ENCODE data around the gene CARD14. TPM values are rescaled to one million over a fixed set of nuclear protein-coding genes. Genes with fewer than 3 reads are reported as not detected.

The CARD14 gene
- total RNA-seq, 1 donor from 2014 or later = not detected

GRCh38 chr17:80133626-80133970 lies 36.2 kb upstream of the CARD14 start:
- Mint-ChIP-seq H3K27ac (no peak overlapping the region), H3K4me1 (no peaks in the 10 kb centered on the region), H3K36me3 (ENCODE audit: low read depth) (peaks cover 56% of the 10 kb centered on the region)

GRCh38 chr17:80137131-80137530 lies 32.7 kb upstream of the CARD14 start:
- DNase-seq (no peak), ATAC-seq (ENCODE audit: low read depth) (no peak)
- TF ChIP-seq CTCF (IDR thresholded peaks at IDR 0.05) = no peak
- POLR2A ChIA-PET = no interaction called here
- H3K4me3 Mint-ChIP-seq = no peak overlapping the region
- H3K36me3 Mint-ChIP-seq (ENCODE audit: low read depth) = peaks cover 91% of the 10 kb centered on the region
- no peak overlapping the region for H3K27ac Mint-ChIP-seq
- H3K4me1 Mint-ChIP-seq = no peaks in the 10 kb centered on the region
- no peaks in the 10 kb centered on the region for H3K27me3 Mint-ChIP-seq
- intact Hi-C loops (cut with micrococcal nuclease) = no loop called here
- CTCF ChIA-PET = no interaction called here
- H3K9me3 Mint-ChIP-seq = no peaks in the 10 kb centered on the region

More at GRCh38 chr17:80133626-80133970, 36.2 kb upstream of the CARD14 start:
- no peak for ATAC-seq (ENCODE audit: low read depth)
- CTCF ChIA-PET = no interaction called here
- intact Hi-C loops (cut with micrococcal nuclease) = no loop called here
- Mint-ChIP-seq H3K9me3 (no peaks in the 10 kb centered on the region), H3K27me3 (no peaks in the 10 kb centered on the region), H3K4me3 (no peak overlapping the region)
- no peak for DNase-seq
- POLR2A ChIA-PET = interaction anchor here (0.5 kb wide), 1 partner anchor 130 kb away, joined by 7 read pairs; no protein-coding TSS in a partner anchor
- no peak for TF ChIP-seq CTCF (IDR thresholded peaks at IDR 0.05)

- H3K36me3 Mint-ChIP-seq (ENCODE audit: low read depth) = peaks cover 91% of the 10 kb centered on the region
- H3K9me3 Mint-ChIP-seq = no peaks in the 10 kb centered on the region
- ChIA-PET CTCF (no interaction called here), POLR2A (no interaction called here)
- DNase-seq (no peak), ATAC-seq (ENCODE audit: low read depth) (no peak)
- no peak overlapping the region for H3K27ac Mint-ChIP-seq
- TF ChIP-seq CTCF (IDR thresholded peaks at IDR 0.05) = no peak
- H3K4me3 Mint-ChIP-seq = no peak overlapping the region
- intact Hi-C loops (cut with micrococcal nuclease) = no loop called here
- no peaks in the 10 kb centered on the region for H3K27me3 Mint-ChIP-seq
- peaks cover 3% of the 10 kb centered on the region for H3K4me1 Mint-ChIP-seq
Measured at GRCh38 chr17:80138856-80139426, 30.9 kb upstream of the CARD14 start.

DNA sequence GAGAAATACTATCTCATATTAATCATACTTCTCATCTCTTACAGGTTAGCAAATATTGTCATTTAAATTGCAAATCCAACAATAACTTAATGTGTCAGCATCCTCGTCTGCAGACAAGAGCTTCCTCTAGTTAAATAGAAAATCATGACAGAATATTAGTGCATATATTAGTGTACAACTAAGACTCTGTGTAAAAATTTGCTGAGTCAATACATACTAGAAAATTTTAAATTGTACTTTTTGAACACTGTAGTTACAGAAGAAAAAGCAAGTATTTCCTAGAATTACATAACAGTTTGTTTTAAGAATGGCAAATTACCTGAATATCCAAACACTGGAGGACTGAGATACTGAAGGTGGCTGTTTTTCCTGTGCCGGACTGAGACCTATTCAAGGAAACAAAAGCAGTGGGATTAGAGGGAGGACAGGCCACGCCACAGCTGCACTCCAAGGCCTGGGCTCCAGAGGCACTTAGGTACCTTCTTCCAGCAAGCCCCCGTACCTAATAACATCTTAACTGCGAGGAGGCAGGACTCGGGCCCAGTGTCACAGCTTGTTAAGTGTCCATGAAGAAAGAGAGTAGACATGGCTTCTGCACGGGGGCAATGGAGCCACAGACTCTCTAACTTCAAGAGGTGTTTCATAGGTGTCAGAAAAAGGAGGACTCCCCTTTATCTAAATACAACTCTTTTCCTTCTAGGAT lies 28.2 kb upstream of the CARD14 start:
- H3K4me1 Mint-ChIP-seq = peaks cover 28% of the 10 kb centered on the region
- H3K27me3 Mint-ChIP-seq = no peaks in the 10 kb centered on the region
- intact Hi-C loops (cut with micrococcal nuclease) = no loop called here
- CTCF ChIA-PET = interaction anchor here (2.4 kb wide), 1 partner anchor 40 kb away, joined by 7 read pairs; the partner anchor contains the start of gene GAA
- POLR2A ChIA-PET = no interaction called here
- no peak for TF ChIP-seq CTCF (IDR thresholded peaks at IDR 0.05)
- no peaks in the 10 kb centered on the region for H3K9me3 Mint-ChIP-seq
- H3K4me3 Mint-ChIP-seq = no peak overlapping the region
- H3K36me3 Mint-ChIP-seq (ENCODE audit: low read depth) = peaks cover 83% of the 10 kb centered on the region
- no peak overlapping the region for H3K27ac Mint-ChIP-seq
- DNase-seq = no peak
- ATAC-seq (ENCODE audit: low read depth) = no peak

DNA sequence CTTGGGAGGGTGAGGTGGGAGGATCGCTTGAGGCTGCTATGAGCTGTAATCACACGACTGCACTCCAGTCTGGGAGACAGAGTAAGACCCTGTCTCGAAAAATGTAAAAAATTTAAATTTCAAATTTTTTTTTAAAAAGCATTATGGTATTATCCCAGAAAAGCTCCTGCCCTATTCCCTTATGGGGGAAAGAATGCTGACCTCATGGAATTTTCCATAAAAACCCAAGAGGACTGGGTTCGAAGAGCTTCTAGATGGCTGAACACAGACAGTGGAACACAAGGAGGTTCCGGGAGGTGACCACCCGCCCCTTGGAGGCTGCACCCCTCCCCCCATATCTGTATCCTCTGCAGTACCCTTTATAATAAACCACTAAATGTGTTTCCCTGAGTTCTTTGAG lies 26.9 kb upstream of the CARD14 start:
- no peak overlapping the region for H3K4me3 Mint-ChIP-seq
- H3K27ac Mint-ChIP-seq = no peak overlapping the region
- DNase-seq (no peak), ATAC-seq (ENCODE audit: low read depth) (no peak)
- H3K36me3 Mint-ChIP-seq (ENCODE audit: low read depth) = peaks cover 75% of the 10 kb centered on the region
- CTCF ChIA-PET = no interaction called here
- peaks cover 35% of the 10 kb centered on the region for H3K4me1 Mint-ChIP-seq
- intact Hi-C loops (cut with micrococcal nuclease) = no loop called here
- no peaks in the 10 kb centered on the region for H3K27me3 Mint-ChIP-seq
- POLR2A ChIA-PET = no interaction called here
- no peaks in the 10 kb centered on the region for H3K9me3 Mint-ChIP-seq
- no peak for TF ChIP-seq CTCF (IDR thresholded peaks at IDR 0.05)

Measured in activated B cell treated with CpG ODN at 0.5 μM for 24 hours (primary cell).